Measurements from ENCODE around the gene SASH3.

Gene SASH3

DNA sequence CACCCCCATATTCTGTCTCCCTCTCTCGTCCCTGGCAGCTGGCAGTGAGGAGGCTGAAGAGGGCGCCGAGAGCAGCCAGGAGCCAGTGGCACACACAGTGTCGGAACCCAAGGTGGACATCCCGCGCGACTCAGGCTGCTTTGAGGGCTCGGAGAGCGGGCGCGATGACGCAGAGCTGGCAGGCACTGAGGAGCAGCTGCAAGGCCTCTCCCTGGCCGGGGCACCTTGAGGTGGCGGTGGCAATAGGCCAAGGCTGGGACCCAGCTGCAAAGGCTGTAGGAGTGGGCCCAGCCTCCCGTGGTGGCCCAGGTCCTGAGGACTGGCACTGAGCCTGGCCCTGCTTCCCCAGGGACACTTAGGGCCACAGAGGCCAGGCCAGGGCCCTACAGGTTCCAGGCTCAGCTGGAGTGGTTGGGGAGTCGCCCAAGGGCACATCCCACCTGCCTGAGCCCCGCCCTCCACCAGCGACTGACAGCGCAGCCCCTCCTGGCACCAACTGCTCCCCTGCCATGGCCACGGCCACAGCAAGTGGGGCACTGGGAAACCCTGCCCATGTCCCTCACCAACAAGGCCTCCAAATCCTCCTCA, 13.9 kb downstream of the SASH3 start:
- TF ChIP-seq, protein P1, sequence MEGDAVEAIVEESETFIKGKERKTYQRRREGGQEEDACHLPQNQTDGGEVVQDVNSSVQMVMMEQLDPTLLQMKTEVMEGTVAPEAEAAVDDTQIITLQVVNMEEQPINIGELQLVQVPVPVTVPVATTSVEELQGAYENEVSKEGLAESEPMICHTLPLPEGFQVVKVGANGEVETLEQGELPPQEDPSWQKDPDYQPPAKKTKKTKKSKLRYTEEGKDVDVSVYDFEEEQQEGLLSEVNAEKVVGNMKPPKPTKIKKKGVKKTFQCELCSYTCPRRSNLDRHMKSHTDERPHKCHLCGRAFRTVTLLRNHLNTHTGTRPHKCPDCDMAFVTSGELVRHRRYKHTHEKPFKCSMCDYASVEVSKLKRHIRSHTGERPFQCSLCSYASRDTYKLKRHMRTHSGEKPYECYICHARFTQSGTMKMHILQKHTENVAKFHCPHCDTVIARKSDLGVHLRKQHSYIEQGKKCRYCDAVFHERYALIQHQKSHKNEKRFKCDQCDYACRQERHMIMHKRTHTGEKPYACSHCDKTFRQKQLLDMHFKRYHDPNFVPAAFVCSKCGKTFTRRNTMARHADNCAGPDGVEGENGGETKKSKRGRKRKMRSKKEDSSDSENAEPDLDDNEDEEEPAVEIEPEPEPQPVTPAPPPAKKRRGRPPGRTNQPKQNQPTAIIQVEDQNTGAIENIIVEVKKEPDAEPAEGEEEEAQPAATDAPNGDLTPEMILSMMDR (IDR thresholded peaks at IDR 0.05; ENCODE audit: extremely low read depth, missing control alignments): no peak
- DNase-seq (ENCODE audit: low spot score): no peak

DNA sequence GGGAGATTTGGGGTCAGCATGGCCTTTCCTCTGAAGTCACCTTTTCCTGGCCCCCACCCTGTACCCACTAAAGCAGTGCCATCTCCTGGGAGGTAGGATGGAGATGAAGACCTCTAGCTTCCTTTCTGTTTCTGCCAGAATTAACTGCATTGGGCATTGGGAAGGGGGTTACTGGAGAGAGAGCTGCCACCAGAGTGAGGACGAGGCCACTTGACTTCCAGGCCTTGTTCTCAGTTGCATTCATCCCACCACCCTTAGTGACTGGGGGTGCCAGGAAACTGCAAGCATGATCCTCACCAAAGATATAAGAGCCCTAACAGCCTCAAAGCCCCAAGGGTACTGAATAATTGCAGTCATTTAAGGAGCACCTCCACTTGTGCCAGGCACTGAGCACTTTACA, 15.8 kb downstream of the SASH3 start:
- TF ChIP-seq, protein P1 (IDR thresholded peaks at IDR 0.05; ENCODE audit: extremely low read depth, missing control alignments): no peak
- DNase-seq (ENCODE audit: low spot score): no peak

DNA sequence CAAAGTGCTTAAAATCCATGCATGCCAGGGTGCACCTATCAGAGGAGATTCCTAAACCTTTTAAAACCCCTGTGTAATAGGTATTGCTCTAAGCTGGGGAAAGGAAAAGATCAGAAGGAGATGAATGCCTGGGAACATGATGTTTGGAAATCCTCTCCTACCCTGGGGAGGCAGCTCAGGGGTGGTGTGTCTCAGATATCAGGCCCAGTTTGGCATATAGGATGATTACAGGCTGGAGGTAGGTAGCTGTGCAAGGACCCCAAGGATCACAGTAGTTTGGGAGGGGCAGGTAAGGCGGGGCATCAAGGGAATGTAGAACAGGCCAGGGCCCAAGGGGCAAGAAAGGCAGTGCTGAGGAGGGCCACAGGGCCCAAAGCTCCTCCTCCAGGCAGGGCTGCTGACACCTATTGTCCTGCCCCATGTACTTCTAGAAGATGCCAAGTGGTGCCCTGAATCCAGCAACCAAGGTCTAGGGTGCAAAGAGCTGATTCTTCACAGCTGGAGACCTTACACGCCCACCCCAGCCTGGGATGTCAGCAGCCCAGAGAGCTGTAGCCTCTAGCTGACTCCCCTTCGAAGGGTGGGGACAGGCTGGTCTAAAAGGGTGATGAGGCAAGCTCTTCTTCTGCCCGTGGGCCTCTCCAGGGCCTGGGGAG, 17.6 kb downstream of the SASH3 start:
- TF ChIP-seq, protein P1 (IDR thresholded peaks at IDR 0.05; ENCODE audit: extremely low read depth, missing control alignments): no peak
- no peak for DNase-seq (ENCODE audit: low spot score)

DNA sequence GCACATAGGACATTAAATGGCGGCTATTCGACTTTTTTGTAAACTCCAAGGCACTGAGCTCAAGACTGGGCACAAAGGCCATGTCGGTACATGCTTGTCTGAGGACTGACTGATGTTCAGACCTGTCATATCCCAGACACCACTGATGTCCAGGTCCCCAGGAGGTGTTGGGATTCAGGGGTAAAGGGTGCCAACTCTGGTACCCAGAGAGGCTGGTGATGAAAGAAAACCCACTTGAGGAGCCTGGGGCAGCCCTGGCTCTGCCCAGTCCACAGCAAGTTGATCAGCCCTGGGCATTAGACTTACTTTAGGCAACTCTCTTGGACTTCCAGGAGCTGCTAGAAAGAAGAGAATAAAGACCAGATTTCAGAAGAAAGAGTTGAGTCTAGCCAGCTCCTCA, 18.7 kb downstream of the SASH3 start:
- TF ChIP-seq, protein P1 (IDR thresholded peaks at IDR 0.05; ENCODE audit: extremely low read depth, missing control alignments): no peak
- DNase-seq (ENCODE audit: low spot score): no peak

DNA sequence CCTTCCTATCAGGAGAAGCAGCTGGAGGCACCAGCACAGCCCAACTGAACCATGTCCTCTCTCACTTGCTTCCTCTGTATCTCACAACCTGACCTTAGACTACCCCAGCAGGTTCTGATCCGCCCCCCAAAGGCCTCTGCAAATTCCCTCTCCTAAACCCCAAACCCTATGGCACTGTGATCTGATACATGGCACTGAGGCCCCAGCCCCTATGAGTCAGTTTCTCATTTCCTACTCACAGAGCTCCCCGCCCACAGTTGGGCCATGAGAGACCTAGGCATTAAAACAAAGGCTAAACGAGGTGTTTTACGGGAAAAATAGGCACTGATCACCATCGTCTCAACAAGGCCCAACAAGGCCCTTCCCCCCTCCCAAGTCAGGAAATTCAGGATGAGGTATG, 19.1 kb downstream of the SASH3 start:
- no peak for DNase-seq (ENCODE audit: low spot score)
- TF ChIP-seq, protein P1 (IDR thresholded peaks at IDR 0.05; ENCODE audit: extremely low read depth, missing control alignments): no peak

DNA sequence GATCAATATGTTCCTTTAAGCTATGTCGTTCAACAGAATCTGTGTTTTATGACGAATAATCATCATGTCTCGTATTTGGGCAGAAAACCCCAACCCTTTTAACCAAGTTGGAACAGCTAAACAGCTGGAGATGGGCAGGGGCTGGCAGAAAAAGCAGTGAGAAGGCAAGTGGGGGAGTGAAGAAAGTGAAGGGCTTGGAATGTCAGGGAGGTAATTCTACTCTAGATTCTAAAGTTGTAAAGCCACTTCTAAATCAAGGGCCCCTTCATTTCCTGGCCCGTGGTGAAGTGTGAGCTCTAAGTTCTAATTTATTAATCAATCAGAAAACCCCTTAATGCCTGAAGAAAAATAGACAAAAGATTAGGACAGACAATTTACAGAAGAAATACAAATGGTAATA, 20.4 kb downstream of the SASH3 start:
- no peak for DNase-seq (ENCODE audit: low spot score)
- TF ChIP-seq, protein P1 (IDR thresholded peaks at IDR 0.05; ENCODE audit: extremely low read depth, missing control alignments): no peak

DNA sequence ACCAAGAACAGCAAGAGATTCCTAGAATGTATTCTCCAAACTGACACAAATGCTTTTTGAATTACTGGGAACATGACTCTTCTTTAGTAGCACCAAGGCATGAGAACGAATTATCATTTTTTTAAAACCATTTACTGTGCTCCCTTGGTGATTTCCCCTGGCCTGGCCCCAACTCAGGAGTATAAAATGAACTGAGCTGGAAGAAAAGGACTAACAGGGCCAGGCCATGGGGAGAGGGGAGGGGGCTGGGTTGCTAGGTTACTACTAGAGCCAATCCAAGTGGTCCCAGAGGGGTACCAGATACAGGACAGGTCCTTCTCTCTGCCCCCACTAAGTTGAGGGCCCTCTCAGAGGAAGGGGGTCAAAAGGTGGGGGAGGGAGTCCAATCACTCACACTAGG, 23.1 kb downstream of the SASH3 start:
- DNase-seq (ENCODE audit: low spot score): no peak
- TF ChIP-seq, protein P1 (IDR thresholded peaks at IDR 0.05; ENCODE audit: extremely low read depth, missing control alignments): no peak
